Osteoblast (primary cell): Measurements from ENCODE around the gene RNGTT. TPM values are rescaled to one million over a fixed set of nuclear protein-coding genes. Genes with fewer than 3 reads are reported as not detected.

Experiments used
- DNase-seq: peaks from one replicate; pipeline ENCODE4 v3.0.0; 2011; ENCODE audit warnings: low spot score, mixed read lengths; ENCODE audit not compliant: insufficient read length; ENCODE audit errors: missing footprints
- H2AFZ ChIP-seq: 2 replicates; pipeline ENCODE4 v1.6.0; 2011; ENCODE audit warnings: mild to moderate bottlenecking, low read length
- H3K27ac ChIP-seq: 2 replicates; pipeline ENCODE4 v1.5.1; 2011; ENCODE audit warnings: mild to moderate bottlenecking, low read depth, low read length, moderate library complexity
- H3K27me3 ChIP-seq: 2 replicates; pipeline ENCODE4 v1.6.0; 2012; ENCODE audit warnings: mild to moderate bottlenecking, control low read depth, inconsistent platforms, low read length, moderate library complexity; ENCODE audit not compliant: insufficient read depth
- H3K36me3 ChIP-seq: 2 replicates; pipeline ENCODE4 v1.5.1; 2011; ENCODE audit warnings: mild to moderate bottlenecking, low read length, control low read depth, moderate library complexity; ENCODE audit not compliant: insufficient read depth
- H3K4me1 ChIP-seq: 2 replicates; pipeline ENCODE4 v1.5.1; 2011; ENCODE audit warnings: mild to moderate bottlenecking, low read length, control low read depth, moderate library complexity; ENCODE audit not compliant: insufficient read depth
- H3K4me2 ChIP-seq: 2 replicates; pipeline ENCODE4 v1.6.0; 2011; ENCODE audit warnings: mild to moderate bottlenecking, low read length; ENCODE audit not compliant: insufficient read depth
- H3K4me3 ChIP-seq: fragments of 200-600 bp; sonication (generic); 3 replicates; pipeline ENCODE4 v1.5.1; 2012; ENCODE audit warnings: mild to moderate bottlenecking, low read length, inconsistent platforms; ENCODE audit not compliant: insufficient read depth
- H3K79me2 ChIP-seq: 2 replicates; pipeline ENCODE4 v1.6.0; 2012; ENCODE audit warnings: mild to moderate bottlenecking, low read length, control low read depth, inconsistent platforms; ENCODE audit not compliant: insufficient read depth
- H3K9me3 ChIP-seq: 2 replicates; pipeline ENCODE4 v1.5.1; 2011; ENCODE audit warnings: low read depth, low read length, control low read depth
- H4K20me1 ChIP-seq: 2 replicates; pipeline ENCODE4 v1.6.0; 2012; ENCODE audit warnings: mild to moderate bottlenecking, low read length, control low read depth; ENCODE audit not compliant: insufficient read depth
- total RNA-seq: library from RNA; depleted of rRNA; stranded (reverse); fragments of >200 nt; gene quantifications from 2 replicates; pipeline ENCODE4 v1.2.3, GENCODE V29; 2012
- TF ChIP-seq, protein P1 (sequence below): IDR thresholded peaks from 2 replicates; pipeline ENCODE4 v1.5.1; 2011; ENCODE audit warnings: mild to moderate bottlenecking, low read depth, low read length, moderate library complexity; ENCODE audit errors: extremely low read depth

RNGTT gene
- total RNA-seq, 1 donor: 19.2 TPM

DNA sequence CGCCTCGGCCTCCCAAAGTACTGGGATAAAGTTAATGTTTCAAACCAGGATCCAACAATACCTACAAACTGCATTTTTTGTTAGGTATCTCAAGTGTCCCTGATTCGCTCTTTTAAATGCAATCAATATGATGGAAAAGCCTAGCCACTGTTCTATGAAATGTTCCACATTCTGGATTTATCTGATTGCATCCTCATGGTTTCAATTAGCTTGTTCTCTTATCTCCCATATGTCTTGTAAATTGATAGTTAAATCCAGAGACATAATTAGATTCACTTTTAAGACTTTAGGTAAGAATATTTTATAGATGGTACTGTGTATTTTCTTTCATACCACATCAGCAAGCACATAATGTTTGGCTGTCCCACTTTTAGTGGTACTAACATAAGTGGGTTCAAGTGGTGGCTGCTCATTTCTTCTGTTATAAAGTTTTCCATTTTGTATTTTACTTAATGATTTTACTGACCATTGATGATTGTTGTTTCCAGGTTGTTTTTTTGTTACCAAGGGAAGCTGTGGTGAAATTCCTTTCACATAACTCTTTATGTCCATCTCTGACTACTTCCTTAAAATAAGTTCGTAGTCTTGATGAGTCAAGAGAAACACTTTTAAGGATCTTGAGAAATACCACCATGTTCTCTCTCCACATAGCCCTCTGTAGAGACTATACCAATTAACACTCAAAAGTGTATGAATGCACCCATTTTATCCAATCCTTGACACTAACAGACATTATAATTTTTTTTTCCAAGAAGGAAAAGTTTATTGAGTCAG is 40.5 kb downstream of the RNGTT start:
- Histone ChIP-seq H3K36me3 (no peaks in the 10 kb centered on the region), H3K4me1 (no peaks in the 10 kb centered on the region), H3K4me3 (no peak overlapping the region), H3K27me3 (no peaks in the 10 kb centered on the region), H4K20me1 (no peaks in the 10 kb centered on the region), H3K9me3 (no peaks in the 10 kb centered on the region), H3K4me2 (no peak overlapping the region), H2AFZ (no peak overlapping the region), H3K79me2 (no peaks in the 10 kb centered on the region), H3K27ac (peak overlapping the region; percentile 42)
- no peak for DNase-seq
- TF ChIP-seq, protein P1, sequence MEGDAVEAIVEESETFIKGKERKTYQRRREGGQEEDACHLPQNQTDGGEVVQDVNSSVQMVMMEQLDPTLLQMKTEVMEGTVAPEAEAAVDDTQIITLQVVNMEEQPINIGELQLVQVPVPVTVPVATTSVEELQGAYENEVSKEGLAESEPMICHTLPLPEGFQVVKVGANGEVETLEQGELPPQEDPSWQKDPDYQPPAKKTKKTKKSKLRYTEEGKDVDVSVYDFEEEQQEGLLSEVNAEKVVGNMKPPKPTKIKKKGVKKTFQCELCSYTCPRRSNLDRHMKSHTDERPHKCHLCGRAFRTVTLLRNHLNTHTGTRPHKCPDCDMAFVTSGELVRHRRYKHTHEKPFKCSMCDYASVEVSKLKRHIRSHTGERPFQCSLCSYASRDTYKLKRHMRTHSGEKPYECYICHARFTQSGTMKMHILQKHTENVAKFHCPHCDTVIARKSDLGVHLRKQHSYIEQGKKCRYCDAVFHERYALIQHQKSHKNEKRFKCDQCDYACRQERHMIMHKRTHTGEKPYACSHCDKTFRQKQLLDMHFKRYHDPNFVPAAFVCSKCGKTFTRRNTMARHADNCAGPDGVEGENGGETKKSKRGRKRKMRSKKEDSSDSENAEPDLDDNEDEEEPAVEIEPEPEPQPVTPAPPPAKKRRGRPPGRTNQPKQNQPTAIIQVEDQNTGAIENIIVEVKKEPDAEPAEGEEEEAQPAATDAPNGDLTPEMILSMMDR: no peak

DNA sequence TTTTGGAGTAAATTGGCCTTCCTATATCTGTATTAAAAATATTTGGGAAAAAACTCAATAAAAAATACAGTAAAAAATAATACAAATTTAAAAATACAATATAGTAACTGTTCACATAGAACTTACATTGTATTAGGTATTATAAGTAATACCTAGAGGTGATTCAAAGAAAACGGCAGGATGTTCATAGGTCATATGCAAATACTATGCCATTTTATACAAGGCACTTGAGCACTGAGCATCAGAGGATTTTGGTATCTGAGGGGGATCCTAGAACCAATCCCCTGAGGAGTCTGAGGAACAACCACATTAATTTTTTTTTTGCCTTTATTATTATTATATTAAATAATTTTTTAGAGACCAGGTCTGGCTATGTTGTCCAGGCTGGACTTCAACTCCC is 41.7 kb downstream of the RNGTT start:
- no peaks in the 10 kb centered on the region for H3K36me3 ChIP-seq
- no peaks in the 10 kb centered on the region for H3K4me1 ChIP-seq
- H3K9me3 ChIP-seq: no peaks in the 10 kb centered on the region
- no peak overlapping the region for H2AFZ ChIP-seq
- H4K20me1 ChIP-seq: no peaks in the 10 kb centered on the region
- H3K4me3 ChIP-seq: no peak overlapping the region
- no peaks in the 10 kb centered on the region for H3K79me2 ChIP-seq
- TF ChIP-seq, protein P1: no peak
- H3K27me3 ChIP-seq: no peaks in the 10 kb centered on the region
- H3K4me2 ChIP-seq: no peak overlapping the region
- no peak overlapping the region for H3K27ac ChIP-seq
- no peak for DNase-seq

DNA sequence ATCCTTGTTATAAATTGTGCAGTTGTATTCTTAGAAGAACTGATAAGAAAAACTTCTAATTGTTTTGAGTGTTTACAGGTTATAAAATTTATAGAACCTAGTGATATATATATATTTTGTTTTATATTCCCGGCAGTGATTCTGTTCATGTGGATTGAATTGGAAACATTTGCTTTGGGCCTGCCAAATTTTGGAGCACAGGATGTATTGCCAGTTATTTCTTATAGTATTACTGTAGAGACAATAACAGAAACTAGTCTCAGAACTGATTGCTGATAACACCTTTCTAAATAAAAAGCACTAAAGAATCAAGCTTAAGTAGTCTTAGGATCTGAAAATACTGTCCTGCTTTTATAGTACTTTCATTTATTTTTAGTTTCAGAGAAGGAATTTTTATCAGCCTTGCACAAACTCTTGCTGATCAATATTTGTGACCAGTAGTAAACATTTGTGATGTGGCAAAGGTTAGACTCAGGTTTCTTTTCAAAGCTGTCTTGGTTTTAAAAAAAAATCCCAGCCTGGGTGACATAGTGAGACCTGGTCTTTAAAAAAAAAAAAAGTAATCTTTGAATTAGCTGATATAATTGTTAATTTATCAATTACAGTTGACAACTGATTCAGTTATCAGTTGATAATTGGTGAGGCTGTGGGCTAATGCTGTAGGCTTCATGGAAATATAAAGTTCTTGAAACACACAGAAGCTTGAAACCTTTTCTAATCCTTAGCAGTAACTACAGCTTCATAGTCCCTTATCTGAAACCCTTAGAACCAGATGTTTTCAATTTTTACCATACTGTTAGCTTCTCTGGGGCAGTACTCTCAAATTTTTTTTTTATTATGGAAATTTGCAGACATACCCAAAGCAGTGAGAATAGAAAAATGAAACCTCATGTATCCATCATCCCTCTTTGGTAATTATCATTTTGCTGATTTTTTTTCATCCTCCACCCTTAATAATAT is 42.4 kb downstream of the RNGTT start:
- DNase-seq: no peak
- Histone ChIP-seq H2AFZ (no peak overlapping the region), H3K4me3 (no peak overlapping the region), H3K27me3 (no peaks in the 10 kb centered on the region), H3K4me2 (no peak overlapping the region), H3K79me2 (no peaks in the 10 kb centered on the region), H3K9me3 (no peaks in the 10 kb centered on the region), H3K4me1 (no peaks in the 10 kb centered on the region), H3K27ac (no peak overlapping the region), H4K20me1 (no peaks in the 10 kb centered on the region), H3K36me3 (no peaks in the 10 kb centered on the region)
- TF ChIP-seq, protein P1: no peak

DNA sequence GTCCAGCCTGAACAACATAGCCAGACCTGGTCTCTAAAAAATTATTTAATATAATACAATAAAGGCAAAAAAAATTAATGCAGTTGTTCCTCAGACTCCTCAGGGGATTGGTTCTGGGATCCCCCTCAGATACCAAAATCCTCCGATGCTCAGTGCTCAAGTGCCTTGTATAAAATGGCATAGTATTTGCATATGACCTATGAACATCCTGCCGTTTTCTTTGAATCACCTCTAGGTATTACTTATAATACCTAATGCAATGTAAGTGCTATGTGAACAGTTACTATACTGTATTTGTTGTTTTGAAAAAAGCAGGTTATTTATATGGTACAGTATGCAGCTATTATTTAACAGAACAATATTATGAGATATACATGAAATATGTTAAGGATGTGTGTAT is 43.3 kb downstream of the RNGTT start:
- Histone ChIP-seq H3K4me3 (no peak overlapping the region), H3K79me2 (no peaks in the 10 kb centered on the region), H3K4me2 (no peak overlapping the region), H3K27ac (no peak overlapping the region), H3K36me3 (no peaks in the 10 kb centered on the region), H4K20me1 (no peaks in the 10 kb centered on the region), H2AFZ (no peak overlapping the region), H3K9me3 (no peaks in the 10 kb centered on the region), H3K4me1 (no peaks in the 10 kb centered on the region), H3K27me3 (no peaks in the 10 kb centered on the region)
- no peak for DNase-seq
- TF ChIP-seq, protein P1: no peak
